HG02981 (cell line): ENCODE data around the gene OXCT1.
"Not testable (repeated sequence)": the region's sequence is repeated elsewhere in the genome, so short reads cannot be mapped to it uniquely, and the experiment has no call there.

Experiments
- ATAC-seq: cut with Tn5 transposase; IDR thresholded peaks from one replicate; pipeline ENCODE4 v1.9.1; 2021; ENCODE audit warnings: mild to moderate bottlenecking, moderate library complexity; ENCODE audit not compliant: unreplicated experiment

Gene OXCT1

DNA sequence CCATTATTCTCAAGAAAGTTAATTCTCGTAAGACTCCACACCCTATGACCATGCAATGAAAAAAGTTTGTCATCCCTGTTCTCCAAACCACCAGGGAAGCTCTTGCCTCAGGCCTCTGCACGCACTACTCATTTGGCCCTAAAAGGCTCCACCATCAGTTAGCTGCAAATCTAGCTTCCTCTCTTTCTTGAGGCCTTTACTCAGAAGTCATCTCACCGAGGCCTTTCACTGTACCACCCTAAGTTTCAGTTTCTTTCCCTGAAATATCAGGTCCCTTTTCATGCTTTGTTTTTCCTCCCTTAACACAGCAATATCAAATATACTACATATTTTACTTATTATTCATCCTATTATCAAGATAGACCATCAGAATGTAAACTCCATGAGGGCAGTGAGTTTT lies 39.1 kb downstream of the OXCT1 start:
- ATAC-seq, result peak; percentile 58

GRCh38 chr5:41827792-41828191 lies 42.4 kb downstream of the OXCT1 start:
- no peak for ATAC-seq

DNA sequence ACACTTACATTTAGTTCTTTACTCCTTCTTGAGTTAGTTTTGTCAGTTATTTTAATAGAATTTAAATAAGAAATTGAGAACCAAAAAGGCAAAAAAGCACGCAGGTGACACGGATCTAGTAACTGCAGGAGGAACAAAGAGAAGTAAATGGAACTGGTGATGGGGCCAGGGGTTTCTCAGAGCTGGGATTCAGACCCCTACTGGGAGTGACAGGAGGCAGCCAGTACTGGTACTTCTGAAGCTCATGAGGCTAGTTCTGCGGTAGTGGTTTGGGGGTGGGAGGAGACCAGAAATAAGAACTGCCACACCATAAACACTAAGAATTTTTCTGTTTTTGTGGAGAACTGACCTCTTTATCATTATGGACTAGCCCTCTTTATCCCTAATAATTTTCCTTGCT lies 48.2 kb downstream of the OXCT1 start:
- no peak for ATAC-seq

DNA sequence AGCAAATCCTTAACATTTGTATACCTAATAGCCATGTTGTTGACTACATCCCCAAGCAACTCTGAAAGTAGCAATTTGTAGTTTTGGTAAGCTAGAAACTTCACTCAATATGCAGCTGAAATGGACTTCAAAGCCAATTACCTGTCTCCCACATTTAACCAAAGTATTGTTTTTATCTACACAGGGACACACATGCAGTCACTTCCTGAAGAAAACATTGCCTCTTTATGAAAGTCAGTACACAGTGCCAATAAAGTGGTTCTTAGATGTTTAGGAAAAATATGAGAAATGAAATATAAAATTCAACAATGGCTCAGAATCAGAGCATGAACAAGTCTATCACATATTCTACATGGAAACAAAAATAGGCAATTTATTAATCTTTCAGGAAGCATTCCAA lies 49.2 kb downstream of the OXCT1 start:
- ATAC-seq, result no peak

- ATAC-seq, result no peak
Observed at GRCh38 chr5:41820150-41820549, 50.1 kb downstream of the OXCT1 start.

- ATAC-seq, result no peak
Observed at GRCh38 chr5:41817625-41818301, 52.5 kb downstream of the OXCT1 start.

- ATAC-seq, result no peak
Observed at GRCh38 chr5:41815663-41816229, 54.5 kb downstream of the OXCT1 start.

GRCh38 chr5:41815261-41815660 lies 55.0 kb downstream of the OXCT1 start:
- ATAC-seq, result no peak

DNA sequence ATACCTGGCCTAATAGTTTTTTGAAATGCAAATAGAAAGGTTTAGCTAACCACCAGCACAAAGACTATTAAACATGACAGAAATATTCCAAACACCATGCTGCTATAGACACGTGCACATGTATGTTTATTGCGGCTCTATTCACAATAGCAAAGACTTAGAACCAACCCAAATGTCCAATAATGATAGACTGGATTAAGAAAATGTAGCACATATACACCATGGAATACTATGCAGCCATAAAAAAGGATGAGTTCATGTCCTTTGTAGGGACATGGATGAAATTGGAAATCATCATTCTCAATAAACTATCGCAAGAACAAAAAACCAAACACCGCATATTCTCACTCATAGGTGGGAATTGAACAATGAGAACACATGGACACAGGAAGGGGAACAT lies 55.9 kb downstream of the OXCT1 start:
- ATAC-seq, result not testable (repeated sequence)

GRCh38 chr5:41812156-41812555 lies 58.1 kb downstream of the OXCT1 start:
- no peak for ATAC-seq

- peak; percentile 61 for ATAC-seq
Observed at GRCh38 chr5:41809128-41809527, 61.1 kb downstream of the OXCT1 start.

DNA sequence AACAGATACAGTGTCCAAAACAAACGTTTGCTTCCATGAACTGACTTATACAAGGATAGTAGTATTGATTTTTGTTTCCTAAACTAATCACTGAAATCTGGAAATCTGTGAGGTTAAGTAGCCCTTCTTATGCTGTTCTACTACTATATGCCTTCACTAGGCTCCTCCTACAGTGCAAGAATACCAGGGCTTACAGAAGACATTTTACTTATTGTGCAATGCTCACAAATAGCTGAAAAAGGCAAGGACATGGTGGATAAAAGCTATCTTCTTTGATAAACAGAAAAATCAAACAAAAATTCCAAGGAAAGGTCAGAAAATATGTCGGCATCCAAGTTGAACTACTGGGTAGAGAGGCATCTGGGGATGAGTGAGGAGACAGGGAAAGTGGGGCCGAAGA lies 61.9 kb downstream of the OXCT1 start:
- no peak for ATAC-seq

DNA sequence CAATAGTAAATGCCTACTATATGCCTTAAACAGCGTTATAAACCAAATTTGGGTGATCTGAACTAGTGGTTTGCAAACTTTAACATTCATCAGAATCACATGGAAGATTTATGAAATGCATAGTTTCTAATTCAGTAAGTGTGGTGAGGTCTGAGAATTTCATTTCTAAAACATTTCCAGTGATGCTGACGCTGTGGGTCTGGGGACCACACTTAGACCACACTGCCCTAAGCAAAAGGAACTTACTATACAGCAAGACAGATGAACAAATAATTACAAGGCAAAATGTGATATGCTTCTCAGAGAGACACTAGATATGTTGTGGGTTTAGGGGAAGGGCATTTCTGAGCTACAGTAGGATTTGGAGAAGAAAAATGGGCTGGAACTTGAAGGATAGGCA lies 72.6 kb downstream of the OXCT1 start:
- ATAC-seq, result no peak

- no peak for ATAC-seq
Observed at GRCh38 chr5:41796061-41796460, 74.2 kb downstream of the OXCT1 start.

GRCh38 chr5:41795125-41795524 lies 75.1 kb downstream of the OXCT1 start:
- ATAC-seq, result no peak

GRCh38 chr5:41794471-41794870 lies 75.8 kb downstream of the OXCT1 start:
- ATAC-seq, result no peak

- no peak for ATAC-seq
Observed at GRCh38 chr5:41793141-41793770, 77.0 kb downstream of the OXCT1 start.

DNA sequence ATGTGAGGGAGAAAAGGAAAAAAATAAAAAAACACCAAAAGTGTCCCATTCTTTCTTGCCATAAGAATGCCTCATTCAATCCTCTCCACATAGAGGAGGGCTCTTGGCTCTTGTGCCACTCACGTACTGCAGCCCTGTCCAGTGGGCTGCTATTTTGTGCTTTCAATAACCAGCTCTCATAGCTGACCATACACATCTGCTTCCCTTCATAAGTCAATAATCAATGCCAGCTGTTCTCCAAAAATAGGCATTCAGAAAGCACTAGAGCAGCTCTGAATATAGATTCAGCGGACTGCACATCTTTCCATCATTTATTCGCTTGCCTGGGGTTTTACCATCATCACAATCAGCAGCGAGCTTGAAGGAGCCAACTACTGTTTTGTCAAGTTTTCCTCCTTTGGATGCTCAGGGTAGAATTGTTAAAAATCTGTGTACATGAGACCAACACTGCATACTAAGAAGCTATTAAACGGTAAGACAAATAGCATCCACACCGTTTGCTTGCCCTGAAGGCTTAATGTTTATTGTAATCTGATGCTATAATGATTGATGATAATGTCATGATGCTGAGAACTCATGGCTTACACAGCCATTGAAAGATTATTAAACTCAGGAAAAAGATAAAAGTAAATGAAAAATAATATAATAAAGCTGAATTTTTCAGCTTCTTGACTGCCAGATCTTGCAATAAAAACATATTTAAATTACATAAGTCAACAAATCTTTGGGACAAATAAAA lies 80.0 kb downstream of the OXCT1 start:
- no peak for ATAC-seq

DNA sequence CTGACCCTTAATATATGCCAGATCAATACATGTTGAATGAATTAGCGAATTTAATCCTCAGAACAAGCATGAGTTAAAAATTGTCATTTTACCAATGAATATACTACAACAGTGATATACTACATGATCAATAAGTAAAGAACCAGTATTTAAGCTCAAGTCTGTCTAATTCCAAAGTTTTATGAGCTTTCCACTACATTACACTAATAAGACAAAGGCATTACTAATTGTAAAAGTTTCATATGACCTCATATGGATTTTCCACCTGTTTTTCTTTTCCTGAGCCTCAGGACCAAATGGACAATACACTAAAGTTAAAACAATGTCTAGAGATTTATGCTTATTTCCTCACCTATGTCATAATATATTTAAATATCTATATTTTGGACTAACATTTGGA lies 80.8 kb downstream of the OXCT1 start:
- no peak for ATAC-seq

DNA sequence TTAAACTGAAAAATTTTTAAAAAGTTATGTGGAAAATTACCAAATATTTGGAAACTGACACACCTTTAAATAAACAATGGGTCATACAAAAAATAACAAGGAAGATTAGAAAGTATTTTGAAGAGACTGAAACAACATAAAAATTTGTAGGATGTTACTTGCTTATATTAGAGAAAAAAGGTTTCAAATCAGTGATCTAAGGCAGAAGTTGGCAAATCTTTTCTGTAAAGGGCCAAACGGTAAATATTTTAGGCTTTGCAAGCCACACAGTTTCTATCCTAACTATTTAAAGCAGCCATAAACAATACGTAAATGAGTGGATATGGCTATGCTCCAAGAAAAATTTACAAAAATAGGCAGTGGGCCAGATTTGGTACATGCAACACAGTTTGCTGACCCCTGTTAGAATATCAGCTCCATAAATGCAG lies 81.3 kb downstream of the OXCT1 start:
- no peak for ATAC-seq

GRCh38 chr5:41787265-41787664 lies 83.0 kb downstream of the OXCT1 start:
- ATAC-seq, result no peak

DNA sequence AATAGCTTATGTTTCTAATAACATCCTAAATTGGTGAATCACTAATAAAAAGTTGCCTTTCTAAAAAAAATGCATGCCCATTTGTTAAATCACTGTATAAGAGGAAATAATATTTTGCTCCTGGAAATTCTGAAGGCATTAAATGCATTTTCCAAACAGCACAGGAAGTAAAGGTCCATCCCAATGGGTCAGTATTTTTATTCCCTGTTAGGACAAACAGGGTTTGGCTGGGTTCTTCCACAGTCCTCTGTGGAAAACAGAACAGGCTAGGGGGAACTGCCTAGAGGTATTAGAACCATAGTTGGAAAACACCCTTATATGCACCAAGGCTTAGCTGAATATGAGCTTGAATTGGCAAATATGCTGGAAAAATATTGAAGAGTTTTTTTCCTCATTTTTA lies 85.2 kb downstream of the OXCT1 start:
- ATAC-seq, result no peak
